ENCODE data around the gene FOXJ3. TPM values are rescaled to one million over a fixed set of nuclear protein-coding genes. Genes with fewer than 3 reads are reported as not detected.

The FOXJ3 gene
- total RNA-seq, 4 donors from 2014 or later: 31.2 to 88.4 (median 81.5) TPM

- DNase-seq: no peak
- no peak overlapping the region for H3K27ac ChIP-seq
- TF ChIP-seq POLR2A (IDR thresholded peaks at IDR 0.05) (no peak), CTCF (IDR thresholded peaks at IDR 0.05) (no peak)
- H3K36me3 ChIP-seq: no peaks in the 10 kb centered on the region
- H3K4me3 ChIP-seq: no peak overlapping the region
- H3K9me3 ChIP-seq: no peaks in the 10 kb centered on the region
- intact Hi-C loops (cut with DNase I; ENCODE audit: low total_unique reads): no loop called here
- H3K4me1 ChIP-seq: no peaks in the 10 kb centered on the region
- peaks cover 0 to 6% of the 10 kb centered on the region in 2 donors for H3K27me3 ChIP-seq
Measured at GRCh38 chr1:42142894-42143675, 191.9 kb downstream of the FOXJ3 start.

- H3K27me3 ChIP-seq: peaks cover 0 to 5% of the 10 kb centered on the region in 2 donors
- no peak overlapping the region for H3K4me3 ChIP-seq
- TF ChIP-seq POLR2A (IDR thresholded peaks at IDR 0.05) (no peak), CTCF (IDR thresholded peaks at IDR 0.05) (no peak)
- no peak for DNase-seq
- H3K9me3 ChIP-seq: no peaks in the 10 kb centered on the region
- H3K4me1 ChIP-seq: no peaks in the 10 kb centered on the region
- intact Hi-C loops (cut with DNase I; ENCODE audit: low total_unique reads): no loop called here
- H3K36me3 ChIP-seq: no peaks in the 10 kb centered on the region
- H3K27ac ChIP-seq: no peak overlapping the region
Measured at GRCh38 chr1:42141978-42142377, 193.1 kb downstream of the FOXJ3 start.

- H3K9me3 ChIP-seq: no peaks in the 10 kb centered on the region
- TF ChIP-seq CTCF (IDR thresholded peaks at IDR 0.05): no peak
- TF ChIP-seq POLR2A (IDR thresholded peaks at IDR 0.05): no peak
- no peak overlapping the region for H3K27ac ChIP-seq
- no peaks in the 10 kb centered on the region for H3K4me1 ChIP-seq
- intact Hi-C loops (cut with DNase I; ENCODE audit: low total_unique reads): no loop called here
- DNase-seq: no peak
- H3K27me3 ChIP-seq: no peaks in the 10 kb centered on the region
- H3K36me3 ChIP-seq: no peaks in the 10 kb centered on the region
- no peak overlapping the region for H3K4me3 ChIP-seq
Measured at GRCh38 chr1:42140191-42140590, 194.8 kb downstream of the FOXJ3 start.

- intact Hi-C loops (cut with DNase I; ENCODE audit: low total_unique reads): no loop called here
- H3K4me3 ChIP-seq: no peak overlapping the region
- no peaks in the 10 kb centered on the region for H3K27me3 ChIP-seq
- no peak for DNase-seq
- TF ChIP-seq POLR2A (IDR thresholded peaks at IDR 0.05) (no peak), CTCF (IDR thresholded peaks at IDR 0.05) (no peak)
- no peaks in the 10 kb centered on the region for H3K4me1 ChIP-seq
- H3K9me3 ChIP-seq: no peaks in the 10 kb centered on the region
- H3K36me3 ChIP-seq: no peaks in the 10 kb centered on the region
- no peak overlapping the region for H3K27ac ChIP-seq
Measured at GRCh38 chr1:42139444-42139843, 195.6 kb downstream of the FOXJ3 start.

- no peak overlapping the region for H3K4me3 ChIP-seq
- no peaks in the 10 kb centered on the region for H3K27me3 ChIP-seq
- intact Hi-C loops (cut with DNase I; ENCODE audit: low total_unique reads): no loop called here
- H3K36me3 ChIP-seq: no peaks in the 10 kb centered on the region
- no peaks in the 10 kb centered on the region for H3K4me1 ChIP-seq
- H3K9me3 ChIP-seq: no peaks in the 10 kb centered on the region
- no peak for TF ChIP-seq CTCF (IDR thresholded peaks at IDR 0.05)
- no peak for TF ChIP-seq POLR2A (IDR thresholded peaks at IDR 0.05)
- no peak for DNase-seq
- no peak overlapping the region for H3K27ac ChIP-seq
Measured at GRCh38 chr1:42138586-42138985, 196.4 kb downstream of the FOXJ3 start.

Measured in uterus (tissue), 4 donors.